Measurements from ENCODE around the gene ADM2.

DNA sequence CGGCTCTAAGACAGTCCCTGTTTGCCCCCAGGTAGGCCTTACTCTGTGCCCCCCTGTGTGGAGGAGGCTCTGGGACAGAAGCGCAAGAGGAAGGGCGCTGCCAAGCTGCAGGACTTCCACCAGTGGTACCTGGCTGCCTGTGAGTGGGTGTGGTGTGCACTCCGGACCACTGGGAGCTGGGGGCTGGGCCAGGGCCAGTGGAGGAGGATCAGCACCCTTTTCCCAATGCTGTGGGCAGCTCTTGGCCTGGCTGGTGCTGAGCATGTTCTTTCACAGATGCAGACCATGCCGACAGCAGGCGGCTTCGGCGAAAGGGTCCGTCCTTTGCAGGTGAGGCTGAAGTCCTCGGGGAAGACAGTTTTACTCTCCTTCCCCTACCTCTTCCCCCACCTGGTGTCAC, 40.4 kb downstream of the ADM2 start:
- TF ChIP-seq, protein P1, sequence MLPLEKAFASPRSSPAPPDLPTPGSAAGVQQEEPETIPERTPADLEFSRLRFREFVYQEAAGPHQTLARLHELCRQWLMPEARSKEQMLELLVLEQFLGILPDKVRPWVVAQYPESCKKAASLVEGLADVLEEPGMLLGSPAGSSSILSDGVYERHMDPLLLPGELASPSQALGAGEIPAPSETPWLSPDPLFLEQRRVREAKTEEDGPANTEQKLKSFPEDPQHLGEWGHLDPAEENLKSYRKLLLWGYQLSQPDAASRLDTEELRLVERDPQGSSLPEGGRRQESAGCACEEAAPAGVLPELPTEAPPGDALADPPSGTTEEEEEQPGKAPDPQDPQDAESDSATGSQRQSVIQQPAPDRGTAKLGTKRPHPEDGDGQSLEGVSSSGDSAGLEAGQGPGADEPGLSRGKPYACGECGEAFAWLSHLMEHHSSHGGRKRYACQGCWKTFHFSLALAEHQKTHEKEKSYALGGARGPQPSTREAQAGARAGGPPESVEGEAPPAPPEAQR (CRISPR knock-in tag; IDR thresholded peaks at IDR 0.05), result no peak
- no peak for TF ChIP-seq ZNF317 (CRISPR knock-in tag; IDR thresholded peaks at IDR 0.05; ENCODE audit: borderline replicate concordance, low read depth)
- TF ChIP-seq ESRRA (CRISPR knock-in tag; IDR thresholded peaks at IDR 0.05; ENCODE audit: borderline replicate concordance), result no peak
- TF ChIP-seq, protein P2, sequence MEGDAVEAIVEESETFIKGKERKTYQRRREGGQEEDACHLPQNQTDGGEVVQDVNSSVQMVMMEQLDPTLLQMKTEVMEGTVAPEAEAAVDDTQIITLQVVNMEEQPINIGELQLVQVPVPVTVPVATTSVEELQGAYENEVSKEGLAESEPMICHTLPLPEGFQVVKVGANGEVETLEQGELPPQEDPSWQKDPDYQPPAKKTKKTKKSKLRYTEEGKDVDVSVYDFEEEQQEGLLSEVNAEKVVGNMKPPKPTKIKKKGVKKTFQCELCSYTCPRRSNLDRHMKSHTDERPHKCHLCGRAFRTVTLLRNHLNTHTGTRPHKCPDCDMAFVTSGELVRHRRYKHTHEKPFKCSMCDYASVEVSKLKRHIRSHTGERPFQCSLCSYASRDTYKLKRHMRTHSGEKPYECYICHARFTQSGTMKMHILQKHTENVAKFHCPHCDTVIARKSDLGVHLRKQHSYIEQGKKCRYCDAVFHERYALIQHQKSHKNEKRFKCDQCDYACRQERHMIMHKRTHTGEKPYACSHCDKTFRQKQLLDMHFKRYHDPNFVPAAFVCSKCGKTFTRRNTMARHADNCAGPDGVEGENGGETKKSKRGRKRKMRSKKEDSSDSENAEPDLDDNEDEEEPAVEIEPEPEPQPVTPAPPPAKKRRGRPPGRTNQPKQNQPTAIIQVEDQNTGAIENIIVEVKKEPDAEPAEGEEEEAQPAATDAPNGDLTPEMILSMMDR (IDR thresholded peaks at IDR 0.05), result no peak
- TF ChIP-seq CREM (CRISPR knock-in tag; IDR thresholded peaks at IDR 0.05), result no peak
- TF ChIP-seq ETV6 (CRISPR knock-in tag; IDR thresholded peaks at IDR 0.05), result no peak
- no peak for TF ChIP-seq NR2C2 (CRISPR knock-in tag; IDR thresholded peaks at IDR 0.05)
- TF ChIP-seq, protein P3, sequence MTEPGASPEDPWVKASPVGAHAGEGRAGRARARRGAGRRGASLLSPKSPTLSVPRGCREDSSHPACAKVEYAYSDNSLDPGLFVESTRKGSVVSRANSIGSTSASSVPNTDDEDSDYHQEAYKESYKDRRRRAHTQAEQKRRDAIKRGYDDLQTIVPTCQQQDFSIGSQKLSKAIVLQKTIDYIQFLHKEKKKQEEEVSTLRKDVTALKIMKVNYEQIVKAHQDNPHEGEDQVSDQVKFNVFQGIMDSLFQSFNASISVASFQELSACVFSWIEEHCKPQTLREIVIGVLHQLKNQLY (CRISPR knock-in tag; IDR thresholded peaks at IDR 0.05), result no peak
- TF ChIP-seq TCF7 (CRISPR knock-in tag; IDR thresholded peaks at IDR 0.05; ENCODE audit: low read depth), result no peak
